AG10803 (cell line): ENCODE measurements around the gene CAPN11.

ENCODE experiments used
- DNase-seq: peaks from one replicate; pipeline ENCODE4 v3.0.0; 2010; ENCODE audit warnings: low read depth
- H3K4me3 ChIP-seq: 2 replicates; pipeline ENCODE4 v1.5.1; 2011; ENCODE audit warnings: mild to moderate bottlenecking, low read length, control low read depth
- CTCF ChIP-seq: conservative IDR thresholded peaks from 2 replicates; pipeline ENCODE4 v1.5.1; 2011; ENCODE audit warnings: mild to moderate bottlenecking, low read length, control low read depth, inconsistent platforms

The CAPN11 gene

GRCh38 chr6:44224965-44225305 is 66.3 kb downstream of the CAPN11 start:
- no peak for TF ChIP-seq CTCF
- no peak overlapping the region for H3K4me3 ChIP-seq
- DNase-seq = no peak

GRCh38 chr6:44225579-44226325 is 67.1 kb downstream of the CAPN11 start:
- no peak overlapping the region for H3K4me3 ChIP-seq

GRCh38 chr6:44226368-44227147 is 67.9 kb downstream of the CAPN11 start:
- H3K4me3 ChIP-seq = no peak overlapping the region
- no peak for TF ChIP-seq CTCF
- DNase-seq = no peak

More at GRCh38 chr6:44225579-44226325, 67.1 kb downstream of the CAPN11 start:
- no peak for DNase-seq
- no peak for TF ChIP-seq CTCF

GRCh38 chr6:44227148-44227793 is 68.7 kb downstream of the CAPN11 start:
- DNase-seq = no peak
- TF ChIP-seq CTCF = no peak
- no peak overlapping the region for H3K4me3 ChIP-seq

GRCh38 chr6:44228031-44228430 is 69.4 kb downstream of the CAPN11 start:
- no peak for TF ChIP-seq CTCF
- no peak overlapping the region for H3K4me3 ChIP-seq
- no peak for DNase-seq

- H3K4me3 ChIP-seq = no peak overlapping the region
- no peak for TF ChIP-seq CTCF
- DNase-seq = no peak
Observed at GRCh38 chr6:44228433-44228832, 69.8 kb downstream of the CAPN11 start.
